Stimulated activated CD8-positive, alpha-beta memory T cell treated with anti-CD3 and anti-CD28 coated beads, Interleukin-2, amount 100 ng/mL, for 48 hours (primary cell): Measurements from ENCODE around the gene WDPCP.
"Not testable (repeated sequence)": the region's sequence is repeated elsewhere in the genome, so short reads cannot be mapped to it uniquely, and the experiment has no call there.

Source experiments
- DNase-seq, 2 donors: peaks; one replicate each; pipeline ENCODE4 v3.0.0-alpha.2; 2020; ENCODE audit warnings: low read depth in 2 of 2

Gene WDPCP

GRCh38 chr2:63591566-63592175, 3.4 kb upstream of the WDPCP start:
- no peak for DNase-seq

GRCh38 chr2:63590626-63591408, 2.5 kb upstream of the WDPCP start:
- DNase-seq, result no peak

GRCh38 chr2:63589148-63589958, 1.1 kb upstream of the WDPCP start:
- DNase-seq, result no peak

DNA sequence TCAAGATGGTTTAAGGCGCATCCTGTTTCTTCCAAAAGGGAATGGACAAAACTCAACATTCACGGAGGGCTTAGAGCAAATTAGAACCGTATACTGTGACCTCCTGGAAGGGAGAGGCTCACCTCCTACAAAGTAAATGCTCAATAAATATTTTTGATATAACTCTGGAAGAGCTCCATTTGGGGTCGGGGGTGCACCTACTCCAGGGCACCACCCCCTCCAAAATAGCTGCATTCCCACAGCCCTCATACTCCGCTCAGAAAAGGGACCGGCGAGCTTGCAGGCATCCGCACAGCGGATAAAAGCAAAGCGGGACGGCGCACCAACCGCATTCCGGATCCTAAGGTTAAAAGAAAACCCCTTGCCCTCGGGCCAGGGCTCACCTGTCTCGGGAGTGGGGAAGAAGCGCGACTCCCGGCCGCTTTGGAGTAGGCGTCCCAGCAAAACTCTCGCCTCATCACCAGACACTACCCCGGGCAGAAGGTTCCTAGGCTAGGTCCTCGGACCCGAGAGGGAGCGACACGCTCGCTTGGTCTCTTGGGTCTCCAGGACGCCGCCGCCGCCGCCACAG, 378 bp downstream of the WDPCP start:
- no peak for DNase-seq

- no peak for DNase-seq
Measured at GRCh38 chr2:63582873-63583272, 5.4 kb downstream of the WDPCP start.

GRCh38 chr2:63581298-63581961, 6.8 kb downstream of the WDPCP start:
- DNase-seq, result no peak

DNA sequence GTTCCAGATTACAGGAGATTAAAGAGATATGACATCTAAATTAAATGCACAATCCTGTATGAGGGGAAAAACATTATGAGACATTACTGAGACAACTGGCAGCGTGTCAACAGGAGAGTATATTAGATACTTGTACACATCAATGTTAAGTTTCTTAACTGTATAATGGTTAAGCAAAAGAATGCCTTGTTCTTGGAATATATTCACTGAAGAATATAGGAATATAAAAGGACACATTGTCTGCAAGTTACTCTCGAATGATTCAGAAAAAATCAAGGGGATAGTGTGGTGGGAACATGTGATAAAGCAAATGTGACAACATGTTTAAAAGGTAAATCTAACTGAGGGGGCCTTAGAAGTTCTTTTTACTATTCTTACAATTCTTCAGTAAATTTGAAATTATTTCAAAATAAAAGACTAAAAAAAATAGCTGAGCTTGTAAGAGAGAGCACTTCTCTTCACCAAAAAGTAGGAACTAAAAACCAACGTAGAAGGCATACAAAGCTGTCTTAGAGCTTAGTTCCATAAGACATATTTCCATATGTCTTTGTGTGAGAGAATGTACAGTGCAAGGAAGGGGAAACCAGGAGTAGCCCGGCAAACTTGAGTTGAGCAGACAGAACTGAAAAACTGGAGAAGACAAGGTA, 7.5 kb downstream of the WDPCP start:
- no peak for DNase-seq

DNA sequence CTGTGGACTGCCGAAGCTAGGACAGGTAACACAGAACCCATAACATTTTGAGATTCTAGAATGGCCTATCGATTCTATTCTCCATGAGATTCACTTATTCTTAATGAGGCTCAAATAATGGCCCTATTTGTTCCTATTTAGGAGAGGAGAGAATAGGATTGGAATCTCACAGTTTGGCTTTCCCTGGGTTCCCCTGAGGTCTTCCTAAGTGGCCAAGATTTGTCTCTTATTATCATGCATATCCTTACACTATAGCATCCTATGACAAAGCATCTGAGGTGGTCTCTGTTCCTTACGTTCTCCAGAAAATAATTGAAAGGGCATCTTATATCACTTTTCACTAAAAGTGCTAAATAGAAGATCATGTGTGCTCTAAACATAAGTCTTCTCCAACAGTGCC, 9.5 kb downstream of the WDPCP start:
- DNase-seq, result no peak

GRCh38 chr2:63576546-63576945, 11.7 kb downstream of the WDPCP start:
- DNase-seq, result no peak

DNA sequence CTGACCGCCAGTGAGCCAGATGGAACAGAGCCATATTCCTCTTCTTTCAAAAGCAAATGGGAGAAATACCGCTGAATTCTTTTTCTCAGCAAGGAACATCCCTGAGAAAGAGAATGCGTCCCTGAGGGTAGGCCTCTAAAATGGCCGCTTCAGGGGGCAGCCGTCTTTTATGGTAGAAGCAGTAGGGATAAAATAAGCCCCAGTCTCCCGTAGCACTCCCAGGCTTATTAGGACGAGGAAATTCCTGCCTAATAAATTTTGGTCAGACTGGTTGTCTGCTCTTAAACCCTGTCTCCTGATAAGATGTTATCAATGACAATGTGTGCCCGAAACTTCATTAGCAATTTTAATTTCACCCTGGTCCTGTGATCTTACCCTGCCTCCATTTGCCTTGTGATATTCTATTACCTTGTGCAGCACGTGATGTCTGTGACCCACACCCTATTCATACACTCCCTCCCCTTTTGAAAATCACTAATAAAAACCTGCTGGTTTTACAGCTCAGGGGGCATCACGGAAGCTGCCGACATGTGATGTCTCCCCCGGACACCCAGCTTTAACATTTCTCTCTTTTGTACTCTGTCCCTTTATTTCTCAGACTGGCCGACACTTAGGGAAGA, 14.4 kb downstream of the WDPCP start:
- DNase-seq, result not testable (repeated sequence)

GRCh38 chr2:63573026-63573425, 15.3 kb downstream of the WDPCP start:
- not testable (repeated sequence) for DNase-seq

- DNase-seq, result no peak
Measured at GRCh38 chr2:63572001-63572400, 16.3 kb downstream of the WDPCP start.

DNA sequence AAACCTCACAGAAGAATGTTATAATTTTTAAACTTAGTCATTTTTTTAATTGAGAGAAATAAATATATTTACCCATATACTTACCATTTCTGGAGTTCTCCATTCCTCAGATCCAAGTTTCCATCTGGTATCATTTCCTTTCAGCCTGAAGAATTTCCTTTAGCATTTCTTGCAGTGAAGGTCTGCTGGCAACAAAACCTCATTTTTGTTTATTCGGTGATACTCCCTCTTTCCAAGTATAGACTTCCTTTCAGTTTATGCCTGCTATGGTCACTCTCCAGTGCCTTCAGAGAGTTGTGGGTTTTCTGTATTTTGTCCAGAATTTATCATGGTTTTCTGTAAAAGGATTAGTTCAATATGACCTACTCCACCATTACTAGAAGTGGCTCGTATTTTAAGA, 17.0 kb downstream of the WDPCP start:
- no peak for DNase-seq

- DNase-seq, result no peak
Measured at GRCh38 chr2:63569740-63570139, 18.5 kb downstream of the WDPCP start.

GRCh38 chr2:63562751-63563150, 25.5 kb downstream of the WDPCP start:
- no peak for DNase-seq

- not testable (repeated sequence) for DNase-seq
Measured at GRCh38 chr2:63558922-63559321, 29.4 kb downstream of the WDPCP start.

DNA sequence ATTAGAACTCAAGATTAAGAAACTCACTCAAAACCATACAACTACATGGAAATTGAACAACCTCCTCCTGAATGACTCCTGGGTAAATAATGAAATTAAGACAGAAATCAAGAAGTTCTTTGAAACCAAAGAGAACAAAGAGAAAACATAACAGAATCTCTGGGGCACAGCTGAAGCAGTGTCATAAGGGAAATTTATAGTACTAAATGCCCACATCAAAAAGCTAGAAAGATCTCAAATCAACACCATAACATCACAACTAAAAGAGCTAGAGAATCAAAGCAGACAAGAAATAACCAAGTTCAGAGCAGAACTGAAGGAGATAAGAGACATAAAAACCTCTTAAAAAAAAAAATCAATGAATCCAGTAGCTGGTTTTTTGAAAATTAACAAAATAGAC, 30.5 kb downstream of the WDPCP start:
- DNase-seq, result not testable (repeated sequence)

DNA sequence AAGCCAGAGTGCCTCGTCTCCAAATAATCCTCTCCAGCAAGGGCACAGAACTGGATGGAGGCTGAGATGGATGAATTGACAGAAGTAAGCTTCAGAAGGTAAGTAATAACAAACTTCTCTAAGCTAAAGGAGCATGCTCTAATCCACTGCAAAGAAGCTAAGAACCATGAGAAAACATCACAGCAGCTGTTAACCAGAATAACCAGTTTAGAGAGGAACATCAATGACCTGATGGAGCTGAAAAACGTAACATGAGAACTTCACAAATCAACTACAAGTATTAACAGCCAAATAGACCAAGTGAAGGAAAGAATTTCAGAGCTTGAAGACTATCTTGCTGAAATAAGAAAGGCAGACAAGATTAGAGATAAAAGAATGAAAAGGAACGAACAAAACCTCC, 32.3 kb downstream of the WDPCP start:
- no peak for DNase-seq

DNA sequence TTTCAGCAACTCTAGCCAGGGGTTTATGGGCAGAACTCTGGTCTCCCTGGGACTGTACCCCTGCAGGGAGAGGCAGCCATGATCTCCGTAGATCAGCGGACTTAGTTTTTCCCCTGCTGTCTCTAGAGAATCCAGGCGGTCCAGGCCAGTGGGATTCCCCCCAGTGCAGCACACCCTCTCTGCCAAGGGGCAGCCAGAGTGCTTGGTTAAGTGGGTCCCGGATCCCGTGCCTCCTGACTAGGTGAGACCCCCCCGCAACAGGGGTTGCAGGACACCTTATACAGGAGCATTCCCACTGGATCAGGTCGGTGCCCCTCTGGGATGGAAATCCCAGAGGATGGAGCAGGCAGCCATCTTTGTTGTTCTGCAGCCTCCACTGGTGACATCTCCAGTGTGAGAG, 33.0 kb downstream of the WDPCP start:
- DNase-seq, result no peak

DNA sequence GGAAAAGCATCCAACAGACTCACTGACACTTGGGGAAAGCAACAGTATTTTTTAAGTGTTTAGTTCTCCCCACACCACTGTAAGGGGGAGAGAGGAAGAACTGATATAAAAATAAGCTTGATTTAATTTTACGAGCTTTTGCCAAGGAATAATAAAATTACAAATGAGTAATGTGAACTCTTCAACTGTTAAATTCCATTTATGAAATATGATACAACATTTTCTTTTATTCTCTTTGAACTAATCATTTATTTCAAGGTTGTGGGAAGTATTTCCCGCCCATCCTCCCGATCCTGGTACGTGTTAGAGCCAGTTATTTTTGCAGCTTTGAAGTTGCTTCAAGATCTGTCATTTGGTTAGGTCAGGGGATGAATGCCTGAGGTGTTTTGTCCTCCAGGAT, 35.2 kb downstream of the WDPCP start:
- no peak for DNase-seq

- no peak for DNase-seq
Measured at GRCh38 chr2:63545023-63545422, 43.3 kb downstream of the WDPCP start.
